Tibial nerve (tissue), 4 donors: ENCODE results near the gene NIPBL. TPM values are rescaled to one million over a fixed set of nuclear protein-coding genes. Genes with fewer than 3 reads are reported as not detected.

Experiments
- DNase-seq, 2 donors: peaks; one replicate each; pipeline ENCODE4 v3.0.0-alpha.2; 2019; ENCODE audit warnings: low spot score in 2 of 2
- H3K27ac ChIP-seq, 4 donors: fragments of 200-600 bp; sonication (generic) in 3 of 4; one replicate each; pipeline ENCODE4 v1.5.1; 2017 to 2019; ENCODE audit warnings: mild to moderate bottlenecking in 1 of 4
- H3K27me3 ChIP-seq, 2 donors: fragments of 200-600 bp; sonication (generic) in 1 of 2; one replicate each; pipeline versions ENCODE4 v1.5.1 to v1.6.0; 2017 to 2019
- H3K36me3 ChIP-seq, 3 donors: fragments of 200-600 bp; sonication (generic); one replicate each; pipeline ENCODE4 v1.5.1; 2018 to 2019
- H3K4me1 ChIP-seq, 4 donors: fragments of 200-600 bp; sonication (generic) in 3 of 4; one replicate each; pipeline ENCODE4 v1.5.1; 2017 to 2019
- H3K4me3 ChIP-seq, 4 donors: fragments of 200-600 bp; sonication (generic) in 3 of 4; one replicate each; pipeline ENCODE4 v1.5.1; 2017 to 2019; ENCODE audit warnings: mild to moderate bottlenecking in 1 of 4, moderate library complexity in 1 of 4
- H3K9me3 ChIP-seq, 4 donors: fragments of 200-600 bp; sonication (generic) in 3 of 4; one replicate each; pipeline ENCODE4 v1.5.1; 2017 to 2019
- EP300 ChIP-seq, 2 donors: sonication (generic); formaldehyde crosslinking; IDR thresholded peaks; one replicate each; pipeline ENCODE4 v1.6.1; 2017; ENCODE audit warnings: antibody characterized with exemption in 2 of 2, mild to moderate bottlenecking in 1 of 2
- POLR2A ChIP-seq, 2 donors: fragments of 450-650 bp; IDR thresholded peaks; one replicate each; pipeline ENCODE4 v1.6.1; 2017; ENCODE audit warnings: antibody characterized with exemption in 2 of 2, mild to moderate bottlenecking in 2 of 2, moderate library complexity in 2 of 2
- WGBS, 2 donors: methylation state at CpG; one replicate each; pipeline ENCODE4 v1.1.5; 2018; 5-methylcytosine and 5-hydroxymethylcytosine counted together
- total RNA-seq, 4 donors: library from RNA; depleted of rRNA; stranded (reverse); fragments of >200 nt; gene quantifications; one replicate each; pipeline ENCODE4 v1.1.0, GENCODE V29; 2016
- TF ChIP-seq, protein P1 (sequence below), 5 experiments: fragments of 200-600 bp in 3 of 5; fragments of 450-650 bp in 2 of 5; sonication (generic) in 3 of 5; IDR thresholded peaks; one replicate each; pipeline ENCODE4 v1.5.1; 2016 to 2019; ENCODE audit warnings: antibody characterized with exemption in 5 of 5, mild to moderate bottlenecking in 3 of 5, moderate library complexity in 2 of 5

NIPBL gene
- total RNA-seq, 4 donors from 2014 or later = 53.4 to 64.5 (median 59.4) TPM

- DNase-seq = no peak
- H3K36me3 ChIP-seq = peaks cover 0 to 52% (median 0%) of the 10 kb centered on the region in 3 donors
Measured at GRCh38 chr5:37039824-37040223, 163.3 kb downstream of the NIPBL start.

GRCh38 chr5:37043693-37044092 is 167.1 kb downstream of the NIPBL start:
- Histone ChIP-seq H3K27me3 (no peaks in the 10 kb centered on the region), H3K9me3 (no peaks in the 10 kb centered on the region), H3K27ac (no peak overlapping the region), H3K36me3 (peaks cover 0 to 75% (median 3%) of the 10 kb centered on the region in 3 donors), H3K4me1 (peaks cover 0 to 12% (median 0%) of the 10 kb centered on the region in 4 donors), H3K4me3 (no peak overlapping the region)
- TF ChIP-seq, protein P1, sequence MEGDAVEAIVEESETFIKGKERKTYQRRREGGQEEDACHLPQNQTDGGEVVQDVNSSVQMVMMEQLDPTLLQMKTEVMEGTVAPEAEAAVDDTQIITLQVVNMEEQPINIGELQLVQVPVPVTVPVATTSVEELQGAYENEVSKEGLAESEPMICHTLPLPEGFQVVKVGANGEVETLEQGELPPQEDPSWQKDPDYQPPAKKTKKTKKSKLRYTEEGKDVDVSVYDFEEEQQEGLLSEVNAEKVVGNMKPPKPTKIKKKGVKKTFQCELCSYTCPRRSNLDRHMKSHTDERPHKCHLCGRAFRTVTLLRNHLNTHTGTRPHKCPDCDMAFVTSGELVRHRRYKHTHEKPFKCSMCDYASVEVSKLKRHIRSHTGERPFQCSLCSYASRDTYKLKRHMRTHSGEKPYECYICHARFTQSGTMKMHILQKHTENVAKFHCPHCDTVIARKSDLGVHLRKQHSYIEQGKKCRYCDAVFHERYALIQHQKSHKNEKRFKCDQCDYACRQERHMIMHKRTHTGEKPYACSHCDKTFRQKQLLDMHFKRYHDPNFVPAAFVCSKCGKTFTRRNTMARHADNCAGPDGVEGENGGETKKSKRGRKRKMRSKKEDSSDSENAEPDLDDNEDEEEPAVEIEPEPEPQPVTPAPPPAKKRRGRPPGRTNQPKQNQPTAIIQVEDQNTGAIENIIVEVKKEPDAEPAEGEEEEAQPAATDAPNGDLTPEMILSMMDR (IDR thresholded peaks at IDR 0.05) = no peak
- no peak for TF ChIP-seq POLR2A (IDR thresholded peaks at IDR 0.05)
- TF ChIP-seq EP300 (IDR thresholded peaks at IDR 0.05) = no peak
- WGBS, 2 donors = 67 to 79% methylated on average over 2 of the region's 2 CpGs
- no peak for DNase-seq

More at GRCh38 chr5:37039824-37040223, 163.3 kb downstream of the NIPBL start:
- no peak overlapping the region for H3K27ac ChIP-seq
- H3K4me1 ChIP-seq = peaks cover 0 to 5% (median 0%) of the 10 kb centered on the region in 4 donors
- no peak overlapping the region for H3K4me3 ChIP-seq
- WGBS, 2 donors = 92 to 95% methylated on average over 1 of the region's 1 CpG
- no peaks in the 10 kb centered on the region for H3K27me3 ChIP-seq
- TF ChIP-seq EP300 (IDR thresholded peaks at IDR 0.05) = no peak
- no peak for TF ChIP-seq POLR2A (IDR thresholded peaks at IDR 0.05)
- TF ChIP-seq, protein P1 (IDR thresholded peaks at IDR 0.05) = no peak
- no peaks in the 10 kb centered on the region for H3K9me3 ChIP-seq

DNA sequence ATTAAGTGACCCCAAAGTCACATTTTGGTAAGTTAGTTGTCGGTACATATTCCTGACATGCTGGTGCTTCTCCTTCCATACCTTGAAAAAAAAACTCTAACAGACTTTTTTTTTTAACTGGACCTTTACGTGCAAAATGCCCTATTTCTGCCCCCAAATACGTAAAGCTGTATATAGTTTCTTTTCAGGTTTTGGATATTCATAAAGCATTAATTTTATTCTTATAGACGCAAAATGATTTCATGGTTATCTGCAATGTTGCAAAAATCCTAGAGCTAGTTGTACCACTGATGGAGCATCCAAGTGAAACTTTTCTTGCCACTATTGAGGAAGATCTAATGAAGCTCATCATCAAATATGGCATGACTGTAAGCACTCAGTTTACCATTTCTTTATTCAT is 167.6 kb downstream of the NIPBL start:
- H3K27me3 ChIP-seq = no peaks in the 10 kb centered on the region
- no peak overlapping the region for H3K4me3 ChIP-seq
- WGBS, 2 donors = 94 to 95% methylated on average over 4 of the region's 4 CpGs
- peaks cover 0 to 12% (median 0%) of the 10 kb centered on the region in 4 donors for H3K4me1 ChIP-seq
- no peak for TF ChIP-seq EP300 (IDR thresholded peaks at IDR 0.05)
- TF ChIP-seq, protein P1 (IDR thresholded peaks at IDR 0.05) = no peak
- H3K27ac ChIP-seq = no peak overlapping the region
- H3K9me3 ChIP-seq = no peaks in the 10 kb centered on the region
- no peak for DNase-seq
- H3K36me3 ChIP-seq = peaks cover 0 to 75% (median 3%) of the 10 kb centered on the region in 3 donors

GRCh38 chr5:37045703-37046102 is 169.1 kb downstream of the NIPBL start:
- Histone ChIP-seq H3K36me3 (peaks cover 0 to 86% (median 3%) of the 10 kb centered on the region in 3 donors), H3K27ac (no peak overlapping the region)

GRCh38 chr5:37047947-37048346 is 171.4 kb downstream of the NIPBL start:
- TF ChIP-seq, protein P1 (IDR thresholded peaks at IDR 0.05) = no peak
- TF ChIP-seq EP300 (IDR thresholded peaks at IDR 0.05) (no peak), POLR2A (IDR thresholded peaks at IDR 0.05) (no peak)
- no peak for DNase-seq
- Histone ChIP-seq H3K36me3 (peaks cover 0 to 91% (median 3%) of the 10 kb centered on the region in 3 donors), H3K9me3 (no peaks in the 10 kb centered on the region), H3K27ac (no peak overlapping the region), H3K27me3 (no peaks in the 10 kb centered on the region), H3K4me1 (peaks cover 0 to 12% (median 0%) of the 10 kb centered on the region in 4 donors), H3K4me3 (no peak overlapping the region)

More at GRCh38 chr5:37045703-37046102, 169.1 kb downstream of the NIPBL start:
- TF ChIP-seq EP300 (IDR thresholded peaks at IDR 0.05) (no peak), POLR2A (IDR thresholded peaks at IDR 0.05) (no peak)
- TF ChIP-seq, protein P1 (IDR thresholded peaks at IDR 0.05) = no peak
- Histone ChIP-seq H3K9me3 (no peaks in the 10 kb centered on the region), H3K27me3 (no peaks in the 10 kb centered on the region), H3K4me3 (no peak overlapping the region), H3K4me1 (peaks cover 0 to 12% (median 0%) of the 10 kb centered on the region in 4 donors)
- WGBS, 2 donors = 45 to 59% methylated on average over 2 of the region's 2 CpGs
- DNase-seq = no peak
